ENCODE data around the gene CIART. TPM values are rescaled to one million over a fixed set of nuclear protein-coding genes. Genes with fewer than 3 reads are reported as not detected.

Gene CIART
- total and polyA plus RNA-seq, 4 donors, result 0.51 to 7.1 (median 1.9) TPM

GRCh38 chr1:150283260-150283659 is 906 bp downstream of the CIART start:
- Histone ChIP-seq H3K36me3 (ENCODE audit: control insufficient read depth in 4 of 4, insufficient read depth in 3 of 4, low read depth in 1 of 4, low read length in 3 of 4) (peaks cover 0 to 8% (median 8%) of the 10 kb centered on the region in 4 donors), H3K4me3 (ENCODE audit: low read depth in 1 of 3, low read length in 3 of 3) (no peak overlapping the region), H3K27ac (ENCODE audit: low read depth in 1 of 2, low read length in 2 of 2) (no peak overlapping the region), H3K27me3 (ENCODE audit: control insufficient read depth in 4 of 4, insufficient read depth in 4 of 4, low read length in 3 of 4) (no peaks in the 10 kb centered on the region), H3K4me1 (ENCODE audit: control insufficient read depth in 4 of 4, insufficient read depth in 4 of 4, low read length in 3 of 4) (peaks cover 7 to 52% (median 47%) of the 10 kb centered on the region in 4 donors), H3K9me3 (ENCODE audit: control insufficient read depth in 4 of 4, low read length in 3 of 4) (no peaks in the 10 kb centered on the region), H3K9ac (ENCODE audit: low read depth in 1 of 2, low read length in 2 of 2) (no peak overlapping the region)
- TF ChIP-seq SP1 (IDR thresholded peaks at IDR 0.05) (no peak), TAF1 (conservative IDR thresholded peaks at IDR 0.05) (no peak), CTCF (IDR thresholded peaks at IDR 0.05; ENCODE audit: low read depth, low read length, missing input control) (no peak), REST (IDR thresholded peaks at IDR 0.05) (no peak), EGR1 (IDR thresholded peaks at IDR 0.05; ENCODE audit: low read depth in 2 of 2) (no peak), RAD21 (IDR thresholded peaks at IDR 0.05) (no peak), GABPA (IDR thresholded peaks at IDR 0.05 in 1 of 2, conservative IDR thresholded peaks at IDR 0.05 in 1 of 2) (no peak), ZBTB33 (IDR thresholded peaks at IDR 0.05) (no peak), FOXA2 (IDR thresholded peaks at IDR 0.05) (no peak), NR2F2 (IDR thresholded peaks at IDR 0.05) (no peak), JUND (IDR thresholded peaks at IDR 0.05) (no peak), HNF4A (conservative IDR thresholded peaks at IDR 0.05) (no peak), RXRA (IDR thresholded peaks at IDR 0.05) (no peak), HNF4G (IDR thresholded peaks at IDR 0.05) (no peak), YY1 (IDR thresholded peaks at IDR 0.05) (no peak), FOXA1 (IDR thresholded peaks at IDR 0.05) (no peak)
- TF ChIP-seq, protein P1, sequence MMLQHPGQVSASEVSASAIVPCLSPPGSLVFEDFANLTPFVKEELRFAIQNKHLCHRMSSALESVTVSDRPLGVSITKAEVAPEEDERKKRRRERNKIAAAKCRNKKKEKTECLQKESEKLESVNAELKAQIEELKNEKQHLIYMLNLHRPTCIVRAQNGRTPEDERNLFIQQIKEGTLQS (IDR thresholded peaks at IDR 0.05), result no peak
- TF ChIP-seq, protein P2, sequence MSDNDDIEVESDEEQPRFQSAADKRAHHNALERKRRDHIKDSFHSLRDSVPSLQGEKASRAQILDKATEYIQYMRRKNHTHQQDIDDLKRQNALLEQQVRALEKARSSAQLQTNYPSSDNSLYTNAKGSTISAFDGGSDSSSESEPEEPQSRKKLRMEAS (IDR thresholded peaks at IDR 0.05), result no peak
- WGBS, result 93% methylated on average over 12 of the region's 12 CpGs
- DNase-seq (ENCODE audit: low spot score), result no peak
